ENCODE measurements around the gene BPIFB6. TPM values are rescaled to one million over a fixed set of nuclear protein-coding genes. Genes with fewer than 3 reads are reported as not detected.

Gene BPIFB6
- total RNA-seq, 4 donors from 2014 or later = not detected

GRCh38 chr20:32986331-32986966 is 45.0 kb upstream of the BPIFB6 start:
- no peak for TF ChIP-seq CTCF (IDR thresholded peaks at IDR 0.05; ENCODE audit: low read depth)

GRCh38 chr20:32987044-32987825 is 44.2 kb upstream of the BPIFB6 start:
- no peak for TF ChIP-seq CTCF (IDR thresholded peaks at IDR 0.05; ENCODE audit: low read depth)

GRCh38 chr20:32988008-32988407 is 43.4 kb upstream of the BPIFB6 start:
- TF ChIP-seq CTCF (IDR thresholded peaks at IDR 0.05; ENCODE audit: low read depth) = no peak

GRCh38 chr20:32989507-32990283 is 41.8 kb upstream of the BPIFB6 start:
- no peak for TF ChIP-seq CTCF (IDR thresholded peaks at IDR 0.05; ENCODE audit: low read depth)

- TF ChIP-seq CTCF (IDR thresholded peaks at IDR 0.05; ENCODE audit: low read depth) = no peak
These were observed 41.0 kb upstream of the BPIFB6 start for GRCh38 chr20:32990426-32990825.

- no peak for TF ChIP-seq CTCF (IDR thresholded peaks at IDR 0.05; ENCODE audit: low read depth)
These were observed 40.1 kb upstream of the BPIFB6 start for GRCh38 chr20:32991383-32991782.
